HG02588 (cell line): Measurements from ENCODE around the gene VWF.
"Not testable (repeated sequence)": the region's sequence is repeated elsewhere in the genome, so short reads cannot be mapped to it uniquely, and the experiment has no call there.

Experiments used
- ATAC-seq: cut with Tn5 transposase; IDR thresholded peaks from one replicate; pipeline ENCODE4 v1.9.1; 2021; ENCODE audit warnings: mild to moderate bottlenecking, moderate library complexity; ENCODE audit not compliant: unreplicated experiment

The VWF gene

DNA sequence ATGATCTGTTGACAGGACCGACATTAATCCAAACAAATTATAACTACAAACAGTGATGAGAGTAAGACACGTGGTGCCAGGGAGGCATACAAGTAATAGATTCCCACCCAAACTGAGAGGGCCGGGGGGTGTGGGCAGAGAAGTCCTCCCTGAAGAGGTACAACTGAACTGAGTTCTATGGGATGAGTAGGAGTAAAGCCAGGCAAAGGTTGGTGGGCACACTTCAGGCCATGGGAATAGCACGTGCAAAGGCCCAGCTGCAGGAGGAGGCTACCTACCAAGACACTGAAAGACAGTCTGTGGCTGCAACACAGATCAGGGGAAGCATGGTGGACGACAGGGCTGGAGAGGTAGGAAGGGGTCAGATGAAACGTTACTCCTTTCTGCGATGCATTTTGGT is 22.0 kb upstream of the VWF start:
- ATAC-seq, result no peak

GRCh38 chr12:6145564-6145963 is 21.1 kb upstream of the VWF start:
- no peak for ATAC-seq

DNA sequence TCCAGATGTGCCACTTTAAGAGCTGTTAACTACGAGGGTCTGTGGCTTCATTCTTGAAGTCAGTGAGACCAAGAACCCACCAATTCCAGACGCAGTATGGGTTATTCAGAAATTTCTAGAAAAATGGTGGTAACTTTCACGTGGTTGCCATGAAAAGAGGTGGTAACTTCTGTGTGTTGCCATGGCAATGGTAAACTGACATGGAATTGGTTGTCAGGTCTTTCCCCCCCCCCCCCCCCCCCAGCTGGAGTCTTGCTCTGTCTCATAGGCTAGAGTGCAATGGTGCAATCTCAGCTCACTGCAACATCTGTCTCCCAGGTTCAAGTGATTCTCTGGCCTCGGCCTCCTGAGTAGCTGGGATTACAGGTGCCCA is 18.8 kb upstream of the VWF start:
- no peak for ATAC-seq

DNA sequence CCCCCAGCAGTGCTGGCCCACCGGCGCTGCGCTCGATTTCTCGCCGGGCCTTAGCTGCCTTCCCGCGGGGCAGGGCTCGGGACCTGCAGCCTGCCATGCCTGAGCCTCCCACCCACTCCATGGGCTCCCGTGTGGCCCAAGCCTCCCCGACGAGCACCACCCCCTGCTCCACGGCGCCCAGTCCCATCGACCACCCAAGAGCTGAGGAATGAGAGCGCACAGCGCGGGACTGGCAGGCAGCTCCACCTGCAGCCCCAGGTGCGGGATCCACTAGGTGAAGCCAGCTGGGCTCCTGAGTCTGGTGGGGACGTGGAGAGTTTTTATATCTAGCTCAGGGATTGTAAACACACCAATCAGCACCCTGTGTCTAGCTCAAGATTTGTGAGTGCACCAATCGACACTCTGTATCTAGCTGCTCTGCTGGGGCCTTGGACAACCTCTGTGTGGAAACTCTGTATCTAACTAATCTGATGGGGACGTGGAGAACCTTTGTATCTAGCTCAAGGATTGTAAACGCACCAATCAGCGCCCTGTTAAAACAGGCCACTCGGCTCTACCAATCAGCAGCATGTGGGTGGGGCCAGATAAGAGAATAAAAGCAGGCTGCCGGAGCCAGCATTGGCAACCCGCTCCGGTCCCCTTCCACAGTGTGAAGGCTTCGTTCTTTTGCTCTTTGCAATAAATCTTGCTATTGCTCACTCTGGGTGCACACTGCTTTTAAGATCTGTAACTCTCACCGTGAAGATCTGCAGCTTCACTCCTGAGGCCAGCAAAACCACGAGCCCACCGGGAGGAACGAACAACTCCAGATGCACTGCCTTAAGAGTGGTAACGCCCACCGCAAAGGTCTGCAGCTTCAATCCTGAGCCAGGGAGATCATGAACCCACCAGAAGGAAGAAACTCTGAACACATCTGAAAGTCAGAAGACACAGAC is 18.2 kb upstream of the VWF start:
- ATAC-seq, result not testable (repeated sequence)

- not testable (repeated sequence) for ATAC-seq
These were observed 17.4 kb upstream of the VWF start for GRCh38 chr12:6141731-6142367.

- ATAC-seq, result no peak
These were observed 16.4 kb upstream of the VWF start for GRCh38 chr12:6140651-6141447.

DNA sequence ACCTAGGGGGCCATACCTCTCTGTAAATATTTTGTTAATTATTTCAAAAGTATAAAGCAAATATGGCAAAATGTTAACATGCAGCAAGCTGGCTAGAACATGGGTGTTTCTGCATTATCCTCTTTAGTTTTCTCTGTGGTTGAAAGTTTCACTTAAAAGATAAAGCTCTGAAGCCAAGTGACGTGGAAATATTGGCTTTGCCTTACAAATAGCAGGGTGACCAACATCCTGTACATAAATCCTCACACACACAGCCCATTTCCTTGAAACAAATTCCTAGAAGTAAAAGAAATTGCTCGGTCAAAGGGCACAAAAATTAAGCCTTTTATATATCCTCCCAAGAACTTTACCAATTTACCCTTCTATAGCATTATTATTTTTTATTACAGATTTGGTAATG is 10.6 kb upstream of the VWF start:
- no peak for ATAC-seq

- ATAC-seq, result no peak
These were observed 9.2 kb upstream of the VWF start for GRCh38 chr12:6133642-6134041.

DNA sequence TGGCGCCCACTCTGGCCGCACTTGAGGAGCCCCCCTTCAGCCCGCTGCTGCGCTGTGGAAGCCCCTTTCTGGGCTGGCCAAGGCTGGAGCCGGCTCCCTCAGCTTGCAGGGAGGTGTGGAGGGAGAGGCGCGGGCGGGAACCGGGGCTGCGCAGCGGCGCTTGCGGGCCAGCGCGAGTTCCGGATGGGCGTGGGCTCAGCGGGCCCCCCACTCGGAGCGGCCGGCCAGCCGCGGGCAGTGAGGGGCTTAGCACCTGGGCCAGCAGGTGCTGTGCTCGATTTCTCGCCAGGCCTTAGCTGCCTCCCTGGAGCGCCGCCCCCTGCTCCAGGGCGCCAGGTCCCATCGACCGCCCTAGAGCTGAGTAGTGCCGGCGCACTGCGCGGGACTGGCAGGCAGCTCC is 8.0 kb upstream of the VWF start:
- ATAC-seq, result no peak

- no peak for ATAC-seq
These were observed 789 bp upstream of the VWF start for GRCh38 chr12:6125310-6125608.

GRCh38 chr12:6123258-6123657 is 1.2 kb downstream of the VWF start:
- ATAC-seq, result no peak

DNA sequence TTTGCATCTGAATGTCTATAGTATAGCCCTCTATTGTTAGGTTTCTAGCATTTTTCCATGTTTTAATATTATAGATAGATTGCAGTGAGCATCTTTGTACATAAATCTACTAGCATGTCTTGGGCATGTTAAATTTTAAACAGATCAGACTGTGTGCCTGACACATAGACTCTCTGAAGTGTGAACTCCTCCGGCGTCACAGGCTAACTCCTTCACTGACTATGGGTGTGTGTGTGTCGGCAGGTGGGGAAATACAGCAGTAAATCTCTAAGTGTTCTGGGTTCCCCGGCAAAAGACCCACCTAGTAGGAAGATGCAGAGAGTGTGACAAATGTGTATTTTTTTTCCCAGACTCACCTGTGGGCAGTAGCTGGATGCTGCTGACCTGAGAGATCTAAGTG is 2.3 kb downstream of the VWF start:
- no peak for ATAC-seq

GRCh38 chr12:6120796-6121473 is 3.5 kb downstream of the VWF start:
- no peak for ATAC-seq

DNA sequence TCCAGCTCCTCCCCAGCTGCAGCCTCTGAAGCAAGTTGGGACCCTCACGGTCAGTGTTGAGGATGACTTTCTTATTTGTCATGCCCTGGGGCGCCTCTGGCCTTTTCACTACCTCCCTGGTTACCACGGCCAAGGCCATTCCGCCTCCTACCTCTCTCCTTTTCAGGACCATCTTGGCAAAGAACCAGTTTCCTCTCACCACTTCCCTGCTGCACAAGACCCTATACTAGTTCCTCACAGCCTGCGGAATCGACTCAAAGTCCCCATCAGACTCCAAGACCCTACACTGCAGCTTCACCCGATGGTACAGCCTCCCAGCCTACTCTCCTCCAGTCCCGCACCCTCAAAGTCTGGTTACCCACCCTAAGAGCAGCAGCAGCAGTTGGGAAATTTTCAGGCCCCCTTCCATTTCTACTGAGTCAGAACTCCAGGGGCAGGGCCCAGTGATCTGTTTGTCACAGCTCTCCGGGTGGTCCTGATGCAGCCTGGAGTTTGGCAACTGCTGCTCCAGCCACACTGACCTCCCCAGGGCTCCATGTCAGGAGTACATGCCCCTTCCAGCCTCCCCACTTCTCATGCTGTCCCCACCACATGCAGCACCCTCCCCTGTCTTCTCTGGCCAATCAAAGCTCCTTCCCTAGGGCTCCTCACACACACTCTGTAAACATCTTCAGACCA is 5.4 kb downstream of the VWF start:
- ATAC-seq, result no peak

- no peak for ATAC-seq
These were observed 7.9 kb downstream of the VWF start for GRCh38 chr12:6116471-6117021.

DNA sequence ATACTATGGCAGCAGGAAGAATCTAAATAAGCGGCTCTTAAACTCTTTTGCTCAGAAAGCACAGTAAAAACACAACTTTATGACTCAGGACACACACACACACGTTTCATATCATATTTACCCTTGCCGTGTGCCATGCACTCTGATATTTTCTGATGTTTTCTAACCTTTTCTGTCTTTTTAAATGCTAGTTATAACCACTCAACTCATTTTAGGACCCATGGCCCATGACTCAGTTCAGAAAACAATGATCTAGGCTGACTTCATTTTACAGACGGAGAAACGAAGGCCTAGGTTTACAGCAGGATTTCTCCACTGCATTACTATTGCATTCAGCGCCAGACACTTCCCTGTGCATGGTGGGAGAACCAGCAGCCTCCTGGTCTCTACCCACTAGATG is 9.1 kb downstream of the VWF start:
- ATAC-seq, result no peak

DNA sequence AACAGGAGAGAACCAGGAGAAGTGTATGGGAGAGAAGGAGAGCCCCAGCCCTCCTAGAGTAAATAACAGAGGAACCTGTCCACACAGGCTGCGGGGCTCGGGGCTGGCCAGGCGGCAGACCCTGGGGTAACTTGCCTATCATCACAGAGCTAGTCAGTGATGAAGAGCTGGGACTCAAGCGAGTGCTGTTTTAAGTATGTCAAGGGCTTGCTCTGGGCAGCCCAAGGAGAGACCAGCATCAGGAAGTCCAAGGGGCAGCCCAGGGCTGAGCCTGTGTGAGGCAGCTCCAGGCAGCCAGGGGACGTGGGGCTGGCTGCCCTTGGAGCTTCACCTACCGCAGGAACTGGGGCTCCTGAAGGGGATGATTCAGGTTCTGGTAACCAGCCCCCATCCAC is 10.0 kb downstream of the VWF start:
- ATAC-seq, result no peak

GRCh38 chr12:6113691-6114475 is 10.6 kb downstream of the VWF start:
- no peak for ATAC-seq

GRCh38 chr12:6112004-6112403 is 12.5 kb downstream of the VWF start:
- no peak for ATAC-seq

- no peak for ATAC-seq
These were observed 14.5 kb downstream of the VWF start for GRCh38 chr12:6110006-6110405.
